ENCODE data around the gene WSCD2. TPM values are rescaled to one million over a fixed set of nuclear protein-coding genes. Genes with fewer than 3 reads are reported as not detected.

The WSCD2 gene
- total and polyA plus RNA-seq, 2 of the 4 experiments (the other 2 are of a cell fraction): not detected

DNA sequence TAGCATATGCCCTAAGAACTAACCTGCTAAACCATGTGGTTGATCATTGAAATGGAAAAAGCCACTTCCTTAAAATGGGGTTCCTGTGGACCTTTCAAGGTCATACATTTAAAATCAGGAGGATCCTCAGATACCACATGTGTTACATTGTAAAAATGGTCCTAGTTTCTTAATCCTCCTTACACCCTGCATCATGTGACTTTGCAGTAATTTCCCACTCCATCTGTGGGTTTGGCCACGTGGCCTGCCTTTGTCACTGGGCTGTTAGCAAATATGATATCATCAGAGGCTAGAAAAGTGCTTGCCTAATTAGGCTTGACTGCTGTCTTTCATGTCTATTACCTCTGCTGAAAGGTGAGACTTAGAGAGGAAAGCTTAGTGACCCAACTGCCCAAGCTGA, 139.3 kb downstream of the WSCD2 start:
- Histone ChIP-seq H4K91ac (ENCODE audit: insufficient read depth, low read depth, low read length) (no peak overlapping the region), H3K4ac (ENCODE audit: low read depth, low read length) (no peak overlapping the region), H3K27ac (ENCODE audit: insufficient read depth, low read length) (no peak overlapping the region), H2AK9ac (replicated peaks; ENCODE audit: low read depth, low read length, poor library complexity) (no peak overlapping the region), H3K4me3 (ENCODE audit: insufficient read depth, low read depth, low read length) (no peak overlapping the region), H3K36me3 (ENCODE audit: control insufficient read depth, insufficient read depth, low read length) (no peaks in the 10 kb centered on the region), H2BK5ac (ENCODE audit: low read depth, low read length, poor library complexity, severe bottlenecking) (no peak overlapping the region), H2BK20ac (ENCODE audit: low read depth, low read length) (no peak overlapping the region), H3K18ac (ENCODE audit: low read depth, low read length) (no peak overlapping the region), H3K9ac (ENCODE audit: low read depth, low read length) (no peak overlapping the region), H3K27me3 (ENCODE audit: control insufficient read depth, insufficient read depth, low read length) (no peaks in the 10 kb centered on the region), H2BK15ac (ENCODE audit: low read depth, low read length) (no peak overlapping the region), H3K23ac (ENCODE audit: low read depth, low read length) (no peak overlapping the region), H3K14ac (replicated peaks; ENCODE audit: low read depth, low read length) (no peak overlapping the region), H2BK120ac (ENCODE audit: low read depth, low read length) (no peak overlapping the region), H3K9me1 (ENCODE audit: insufficient read depth, low read length) (no peaks in the 10 kb centered on the region), H4K8ac (ENCODE audit: low read depth in 2 of 2, low read length in 2 of 2) (no peak overlapping the region), H2AK5ac (ENCODE audit: low read depth, low read length) (no peak overlapping the region), H2AFZ (replicated peaks; ENCODE audit: low read length, poor library complexity) (no peak overlapping the region), H3K4me1 (ENCODE audit: control insufficient read depth, insufficient read depth, low read length) (no peaks in the 10 kb centered on the region), H4K20me1 (ENCODE audit: insufficient read depth, low read length) (no peaks in the 10 kb centered on the region), H3K9me3 (ENCODE audit: control insufficient read depth, insufficient read depth, low read length) (no peaks in the 10 kb centered on the region; the same call in 1 of the 2 replicates), H4K5ac (ENCODE audit: low read depth, low read length) (no peak overlapping the region), H3K4me2 (ENCODE audit: low read depth, low read length) (no peak overlapping the region), H3K79me1 (ENCODE audit: low read depth in 1 of 2, low read length in 2 of 2) (no peaks in the 10 kb centered on the region), H3K56ac (ENCODE audit: extremely low read depth, insufficient read depth, low read length) (no peak overlapping the region)
- WGBS, 2 experiments (ENCODE audit: extremely low coverage in 2 of 2, insufficient read length in 1 of 2): no CpG with 5 or more reads among the region's 1 CpG
- TF ChIP-seq NFE2L2 (IDR thresholded peaks at IDR 0.05; ENCODE audit: low read depth, low read length) (no peak), POLR2A (IDR thresholded peaks at IDR 0.05; ENCODE audit: low read depth, low read length) (no peak), MXI1 (IDR thresholded peaks at IDR 0.05; ENCODE audit: borderline replicate concordance, low read depth, low read length) (no peak), RCOR1 (IDR thresholded peaks at IDR 0.05; ENCODE audit: insufficient replicate concordance, low read length) (no peak), RFX5 (IDR thresholded peaks at IDR 0.05; ENCODE audit: low read depth, low read length) (no peak), MAZ (IDR thresholded peaks at IDR 0.05; ENCODE audit: borderline replicate concordance, low read depth, low read length) (no peak), MAFK (IDR thresholded peaks at IDR 0.05; ENCODE audit: low read depth, low read length) (no peak), CEBPB (IDR thresholded peaks at IDR 0.05; ENCODE audit: low read depth, low read length) (no peak), ELK1 (IDR thresholded peaks at IDR 0.05; ENCODE audit: borderline replicate concordance, low read depth, low read length) (no peak), BHLHE40 (IDR thresholded peaks at IDR 0.05; ENCODE audit: low read depth, low read length) (no peak), USF2 (IDR thresholded peaks at IDR 0.05; ENCODE audit: low read depth, low read length) (no peak), RAD21 (IDR thresholded peaks at IDR 0.05; ENCODE audit: low read length) (no peak), SMC3 (IDR thresholded peaks at IDR 0.05; ENCODE audit: low read depth, low read length) (no peak)
- TF ChIP-seq, protein P1, sequence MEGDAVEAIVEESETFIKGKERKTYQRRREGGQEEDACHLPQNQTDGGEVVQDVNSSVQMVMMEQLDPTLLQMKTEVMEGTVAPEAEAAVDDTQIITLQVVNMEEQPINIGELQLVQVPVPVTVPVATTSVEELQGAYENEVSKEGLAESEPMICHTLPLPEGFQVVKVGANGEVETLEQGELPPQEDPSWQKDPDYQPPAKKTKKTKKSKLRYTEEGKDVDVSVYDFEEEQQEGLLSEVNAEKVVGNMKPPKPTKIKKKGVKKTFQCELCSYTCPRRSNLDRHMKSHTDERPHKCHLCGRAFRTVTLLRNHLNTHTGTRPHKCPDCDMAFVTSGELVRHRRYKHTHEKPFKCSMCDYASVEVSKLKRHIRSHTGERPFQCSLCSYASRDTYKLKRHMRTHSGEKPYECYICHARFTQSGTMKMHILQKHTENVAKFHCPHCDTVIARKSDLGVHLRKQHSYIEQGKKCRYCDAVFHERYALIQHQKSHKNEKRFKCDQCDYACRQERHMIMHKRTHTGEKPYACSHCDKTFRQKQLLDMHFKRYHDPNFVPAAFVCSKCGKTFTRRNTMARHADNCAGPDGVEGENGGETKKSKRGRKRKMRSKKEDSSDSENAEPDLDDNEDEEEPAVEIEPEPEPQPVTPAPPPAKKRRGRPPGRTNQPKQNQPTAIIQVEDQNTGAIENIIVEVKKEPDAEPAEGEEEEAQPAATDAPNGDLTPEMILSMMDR (conservative IDR thresholded peaks at IDR 0.05; ENCODE audit: low read depth, low read length): no peak
- ATAC-seq (ENCODE audit: low read depth) (no peak), DNase-seq (no peak)
- intact Hi-C loops (cut with micrococcal nuclease) (no loop called here), in situ Hi-C loops (cut with MboI; ENCODE audit: low sequenced_read_pairs) (no loop called here), dilution Hi-C loops (cut with HindIII; ENCODE audit: low sequenced_read_pairs, unreplicated experiment) (no loop called here)
- no TSS peak for BruUV-seq (replicated peaks)
- POLR2A ChIA-PET (ENCODE audit: unreplicated experiment): no interaction called here
- CTCF ChIA-PET: no interaction called here

Data from IMR-90 (cell line).